ENCODE measurements around the gene CPXM2.

Gene CPXM2

DNA sequence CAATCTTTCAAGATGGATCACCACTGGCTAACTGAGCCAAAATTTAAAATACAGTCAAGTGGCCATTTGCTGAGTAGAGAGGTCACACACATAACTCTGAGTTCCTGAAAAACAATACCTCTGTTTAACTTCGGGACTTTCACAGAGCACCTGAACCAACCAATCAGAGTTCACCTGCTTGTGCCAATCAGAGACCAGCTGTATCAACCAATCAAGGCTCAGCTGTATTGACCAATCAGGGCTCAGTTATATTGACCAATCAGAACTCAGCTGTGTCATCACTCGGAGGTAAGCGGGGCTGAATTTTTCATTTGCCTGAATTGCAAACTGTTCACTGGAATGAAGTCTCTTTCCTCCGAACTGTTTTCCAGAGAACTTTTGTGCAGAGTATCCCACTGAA lies 10.0 kb upstream of the CPXM2 start:
- TF ChIP-seq TAF1 (IDR thresholded peaks at IDR 0.05; ENCODE audit: borderline replicate concordance, insufficient read depth, low read length): no peak
- TF ChIP-seq, protein P1, sequence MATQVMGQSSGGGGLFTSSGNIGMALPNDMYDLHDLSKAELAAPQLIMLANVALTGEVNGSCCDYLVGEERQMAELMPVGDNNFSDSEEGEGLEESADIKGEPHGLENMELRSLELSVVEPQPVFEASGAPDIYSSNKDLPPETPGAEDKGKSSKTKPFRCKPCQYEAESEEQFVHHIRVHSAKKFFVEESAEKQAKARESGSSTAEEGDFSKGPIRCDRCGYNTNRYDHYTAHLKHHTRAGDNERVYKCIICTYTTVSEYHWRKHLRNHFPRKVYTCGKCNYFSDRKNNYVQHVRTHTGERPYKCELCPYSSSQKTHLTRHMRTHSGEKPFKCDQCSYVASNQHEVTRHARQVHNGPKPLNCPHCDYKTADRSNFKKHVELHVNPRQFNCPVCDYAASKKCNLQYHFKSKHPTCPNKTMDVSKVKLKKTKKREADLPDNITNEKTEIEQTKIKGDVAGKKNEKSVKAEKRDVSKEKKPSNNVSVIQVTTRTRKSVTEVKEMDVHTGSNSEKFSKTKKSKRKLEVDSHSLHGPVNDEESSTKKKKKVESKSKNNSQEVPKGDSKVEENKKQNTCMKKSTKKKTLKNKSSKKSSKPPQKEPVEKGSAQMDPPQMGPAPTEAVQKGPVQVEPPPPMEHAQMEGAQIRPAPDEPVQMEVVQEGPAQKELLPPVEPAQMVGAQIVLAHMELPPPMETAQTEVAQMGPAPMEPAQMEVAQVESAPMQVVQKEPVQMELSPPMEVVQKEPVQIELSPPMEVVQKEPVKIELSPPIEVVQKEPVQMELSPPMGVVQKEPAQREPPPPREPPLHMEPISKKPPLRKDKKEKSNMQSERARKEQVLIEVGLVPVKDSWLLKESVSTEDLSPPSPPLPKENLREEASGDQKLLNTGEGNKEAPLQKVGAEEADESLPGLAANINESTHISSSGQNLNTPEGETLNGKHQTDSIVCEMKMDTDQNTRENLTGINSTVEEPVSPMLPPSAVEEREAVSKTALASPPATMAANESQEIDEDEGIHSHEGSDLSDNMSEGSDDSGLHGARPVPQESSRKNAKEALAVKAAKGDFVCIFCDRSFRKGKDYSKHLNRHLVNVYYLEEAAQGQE (IDR thresholded peaks at IDR 0.05; ENCODE audit: insufficient read depth in 1 of 2, low read depth in 2 of 2, low read length in 2 of 2): no peak
- no peak for TF ChIP-seq SIN3A (IDR thresholded peaks at IDR 0.05; ENCODE audit: borderline replicate concordance, insufficient read depth, low read length)
- no peak for TF ChIP-seq FOXP2 (optimal IDR thresholded peaks at IDR 0.05; ENCODE audit: borderline replicate concordance, extremely low read depth, extremely low read length, insufficient read depth)
- no peak for TF ChIP-seq POLR2AphosphoS5 (IDR thresholded peaks at IDR 0.05; ENCODE audit: low read depth, low read length)

DNA sequence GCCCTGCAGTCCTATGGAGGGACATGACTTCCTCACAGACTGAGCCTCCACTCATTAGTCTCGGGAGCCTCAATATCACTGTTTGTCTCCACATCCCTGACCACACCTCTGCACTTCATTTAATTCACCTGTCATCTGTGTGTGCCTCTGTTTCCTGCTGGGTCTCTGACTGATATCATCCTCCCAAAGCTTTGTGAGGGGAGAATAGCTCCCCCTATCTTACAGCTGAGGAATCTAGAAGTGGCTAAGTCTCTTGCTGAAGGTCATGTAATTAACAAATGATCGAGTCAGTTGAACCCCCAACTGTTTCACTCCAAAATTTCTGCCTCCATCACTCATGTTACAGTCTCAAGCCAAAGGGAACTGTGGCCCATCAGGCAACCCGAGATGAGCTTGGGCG lies 5.5 kb upstream of the CPXM2 start:
- TF ChIP-seq SIN3A (IDR thresholded peaks at IDR 0.05; ENCODE audit: borderline replicate concordance, insufficient read depth, low read length): no peak
- TF ChIP-seq TAF1 (IDR thresholded peaks at IDR 0.05; ENCODE audit: borderline replicate concordance, insufficient read depth, low read length): no peak
- no peak for TF ChIP-seq FOXP2 (optimal IDR thresholded peaks at IDR 0.05; ENCODE audit: borderline replicate concordance, extremely low read depth, extremely low read length, insufficient read depth)
- TF ChIP-seq, protein P1 (IDR thresholded peaks at IDR 0.05; ENCODE audit: insufficient read depth in 1 of 2, low read depth in 2 of 2, low read length in 2 of 2): no peak
- no peak for TF ChIP-seq POLR2AphosphoS5 (IDR thresholded peaks at IDR 0.05; ENCODE audit: low read depth, low read length)

DNA sequence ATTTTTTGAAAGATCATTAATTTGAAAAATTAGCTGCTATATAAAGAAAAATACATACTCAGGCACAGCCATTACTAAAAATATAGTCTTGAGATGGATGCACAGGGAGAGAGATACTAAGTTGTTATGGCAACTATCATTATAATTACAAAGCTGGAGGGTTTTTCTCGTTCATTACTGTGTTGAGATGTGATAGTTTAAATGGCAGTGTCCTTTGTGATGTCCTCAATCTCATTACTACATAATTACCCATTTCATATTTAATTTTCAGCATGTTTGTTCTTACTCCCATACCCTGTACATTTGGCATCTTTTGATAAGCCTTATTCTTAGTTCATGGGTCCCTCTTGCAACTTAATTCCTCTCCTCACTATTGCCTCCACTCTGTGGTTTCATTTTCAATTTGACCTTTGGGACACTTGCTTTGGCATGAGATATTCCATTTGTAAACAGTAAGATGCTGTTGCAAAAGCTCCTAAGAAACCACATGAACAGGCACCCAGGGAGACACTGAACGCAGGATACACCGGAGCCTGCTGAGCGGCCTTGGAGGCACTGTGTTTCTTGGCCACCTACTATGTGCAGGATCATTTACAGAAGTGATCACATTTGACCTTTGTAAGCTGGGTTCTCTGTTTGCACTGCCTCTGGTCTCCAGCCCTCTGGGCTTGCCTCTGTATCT lies 4.8 kb upstream of the CPXM2 start:
- TF ChIP-seq SIN3A (IDR thresholded peaks at IDR 0.05; ENCODE audit: borderline replicate concordance, insufficient read depth, low read length) (no peak), POLR2AphosphoS5 (IDR thresholded peaks at IDR 0.05; ENCODE audit: low read depth, low read length) (no peak)

DNA sequence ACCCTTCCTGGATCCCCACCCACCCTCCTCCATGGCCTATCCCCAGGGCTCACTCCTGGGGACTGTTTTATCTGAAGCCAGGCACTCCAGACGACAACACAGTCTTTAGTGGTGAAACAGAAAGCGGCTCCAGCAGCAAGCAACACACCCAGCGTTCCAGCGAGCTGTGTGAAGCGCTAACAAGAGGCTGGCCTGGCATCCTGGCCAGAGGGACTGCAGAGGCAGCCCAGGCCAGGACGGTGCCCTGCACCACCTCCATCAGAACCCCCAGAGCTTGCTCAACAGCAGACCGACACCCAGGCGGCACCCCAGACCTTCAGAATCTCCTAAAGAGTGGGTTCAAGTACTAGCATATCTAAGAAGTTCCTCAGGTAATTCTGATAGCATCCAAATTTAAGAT lies 2.0 kb upstream of the CPXM2 start:
- TF ChIP-seq POLR2AphosphoS5 (IDR thresholded peaks at IDR 0.05; ENCODE audit: low read depth, low read length) (no peak), FOXP2 (optimal IDR thresholded peaks at IDR 0.05; ENCODE audit: borderline replicate concordance, extremely low read depth, extremely low read length, insufficient read depth) (no peak), TAF1 (IDR thresholded peaks at IDR 0.05; ENCODE audit: borderline replicate concordance, insufficient read depth, low read length) (no peak), SIN3A (IDR thresholded peaks at IDR 0.05; ENCODE audit: borderline replicate concordance, insufficient read depth, low read length) (no peak)
- TF ChIP-seq, protein P1 (IDR thresholded peaks at IDR 0.05; ENCODE audit: insufficient read depth in 1 of 2, low read depth in 2 of 2, low read length in 2 of 2): no peak

DNA sequence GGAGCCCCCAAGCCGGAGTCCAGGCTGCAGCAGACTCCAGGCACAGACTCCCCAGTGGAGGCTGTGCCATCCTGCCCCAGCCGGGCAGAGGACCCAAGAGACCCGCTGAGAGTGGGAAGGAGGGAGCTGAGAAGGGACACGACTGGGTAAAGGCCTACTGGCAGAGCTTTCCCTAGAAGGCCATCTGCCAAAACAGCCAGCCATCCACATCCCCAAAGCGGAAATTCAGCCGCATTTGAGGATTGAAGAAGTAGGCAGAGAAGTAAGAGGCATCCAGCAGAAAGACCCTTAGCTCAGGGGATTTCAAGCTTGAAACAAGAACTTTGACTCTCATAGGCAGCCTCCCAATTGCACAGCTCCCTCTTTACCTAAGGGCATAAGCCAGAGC lies 857 bp downstream of the CPXM2 start:
- TF ChIP-seq FOXP2 (optimal IDR thresholded peaks at IDR 0.05; ENCODE audit: borderline replicate concordance, extremely low read depth, extremely low read length, insufficient read depth): no peak
- TF ChIP-seq POLR2AphosphoS5 (IDR thresholded peaks at IDR 0.05; ENCODE audit: low read depth, low read length): no peak
- TF ChIP-seq, protein P1 (IDR thresholded peaks at IDR 0.05; ENCODE audit: insufficient read depth in 1 of 2, low read depth in 2 of 2, low read length in 2 of 2): no peak
- TF ChIP-seq TAF1 (IDR thresholded peaks at IDR 0.05; ENCODE audit: borderline replicate concordance, insufficient read depth, low read length): no peak
- no peak for TF ChIP-seq SIN3A (IDR thresholded peaks at IDR 0.05; ENCODE audit: borderline replicate concordance, insufficient read depth, low read length)
